Chondrocyte (in vitro differentiated cells): Measurements from ENCODE around the gene ASXL1. TPM values are rescaled to one million over a fixed set of nuclear protein-coding genes. Genes with fewer than 3 reads are reported as not detected.
A peak's percentile ranks its signal among the peaks of the same experiment; 100 is the strongest.

Source experiments
- DNase-seq: peaks from one replicate; pipeline ENCODE4 v3.0.0; 2021; ENCODE audit warnings: mixed read lengths, low spot score
- H3K27ac Mint-ChIP-seq: one replicate; pipeline ENCODE4 v1.8.0; 2021; ENCODE audit warnings: mild to moderate bottlenecking, moderate library complexity, mixed read lengths; ENCODE audit not compliant: unreplicated experiment
- H3K27me3 Mint-ChIP-seq: 2 replicates; pipeline ENCODE4 v1.8.0; 2021; ENCODE audit warnings: low read depth, mixed read lengths
- H3K36me3 Mint-ChIP-seq: 2 replicates; pipeline ENCODE4 v1.8.0; 2021; ENCODE audit warnings: low read depth, mixed read lengths
- H3K4me1 Mint-ChIP-seq: 2 replicates; pipeline ENCODE4 v1.8.0; 2021; ENCODE audit warnings: low read depth, mild to moderate bottlenecking, mixed read lengths
- H3K4me3 Mint-ChIP-seq: one replicate; pipeline ENCODE4 v1.8.0; 2021; ENCODE audit warnings: mild to moderate bottlenecking, moderate library complexity, mixed read lengths; ENCODE audit not compliant: unreplicated experiment
- H3K9me3 Mint-ChIP-seq: 2 replicates; pipeline ENCODE4 v1.8.0; 2021; ENCODE audit warnings: low read depth, mixed read lengths
- CTCF ChIP-seq: fragments of 200-600 bp; sonication (generic); IDR thresholded peaks from 2 replicates; pipeline ENCODE4 v1.5.0; 2021; ENCODE audit warnings: antibody characterized with exemption, mild to moderate bottlenecking, moderate library complexity
- total RNA-seq: library from RNA; stranded (reverse); gene quantifications from 3 replicates; pipeline ENCODE4 v1.2.1, GENCODE V29; 2021

ASXL1 gene
- total RNA-seq, 1 donor from 2014 or later: 92.6 TPM

GRCh38 chr20:32360333-32360634, 2.2 kb downstream of the ASXL1 start:
- H3K9me3 Mint-ChIP-seq: peaks cover 3% of the 10 kb centered on the region
- H3K27me3 Mint-ChIP-seq: no peaks in the 10 kb centered on the region
- H3K27ac Mint-ChIP-seq: peak overlapping the region; percentile 91
- H3K4me1 Mint-ChIP-seq: peaks cover 71% of the 10 kb centered on the region
- no peak for DNase-seq
- peak overlapping the region; percentile 82 for H3K4me3 Mint-ChIP-seq
- no peaks in the 10 kb centered on the region for H3K36me3 Mint-ChIP-seq
- no peak for TF ChIP-seq CTCF

GRCh38 chr20:32362901-32363364, 4.8 kb downstream of the ASXL1 start:
- no peak for DNase-seq

GRCh38 chr20:32363492-32363891, 5.4 kb downstream of the ASXL1 start:
- no peak for TF ChIP-seq CTCF
- DNase-seq: no peak
- Mint-ChIP-seq H3K9me3 (no peaks in the 10 kb centered on the region), H3K27me3 (no peaks in the 10 kb centered on the region), H3K27ac (peak overlapping the region; percentile 81), H3K36me3 (no peaks in the 10 kb centered on the region), H3K4me1 (peaks cover 73% of the 10 kb centered on the region), H3K4me3 (no peak overlapping the region)

More at GRCh38 chr20:32362901-32363364, 4.8 kb downstream of the ASXL1 start:
- Mint-ChIP-seq H3K27me3 (no peaks in the 10 kb centered on the region), H3K36me3 (no peaks in the 10 kb centered on the region), H3K4me3 (no peak overlapping the region), H3K4me1 (peaks cover 67% of the 10 kb centered on the region), H3K27ac (peak overlapping the region; percentile 81), H3K9me3 (no peaks in the 10 kb centered on the region)
- TF ChIP-seq CTCF: no peak

- Mint-ChIP-seq H3K27ac (peak overlapping the region; percentile 32), H3K36me3 (peaks cover 4% of the 10 kb centered on the region), H3K27me3 (no peaks in the 10 kb centered on the region), H3K4me1 (peaks cover 77% of the 10 kb centered on the region), H3K9me3 (no peaks in the 10 kb centered on the region), H3K4me3 (no peak overlapping the region)
- no peak for DNase-seq
- no peak for TF ChIP-seq CTCF
Observed at GRCh38 chr20:32364554-32365208, 6.5 kb downstream of the ASXL1 start.

GRCh38 chr20:32365564-32365963, 7.4 kb downstream of the ASXL1 start:
- Mint-ChIP-seq H3K4me3 (no peak overlapping the region), H3K36me3 (peaks cover 6% of the 10 kb centered on the region), H3K9me3 (no peaks in the 10 kb centered on the region), H3K27ac (no peak overlapping the region), H3K4me1 (peaks cover 68% of the 10 kb centered on the region), H3K27me3 (no peaks in the 10 kb centered on the region)
- no peak for DNase-seq
- no peak for TF ChIP-seq CTCF
